CD4-positive, alpha-beta T cell treated with Interleukin-1 beta for 1 hour (primary cell): ENCODE data around the gene MPDZ.

Experiments used
- DNase-seq, 2 donors: peaks; one replicate each; pipeline ENCODE4 v3.0.0-alpha.2; 2020 to 2022

The MPDZ gene

DNA sequence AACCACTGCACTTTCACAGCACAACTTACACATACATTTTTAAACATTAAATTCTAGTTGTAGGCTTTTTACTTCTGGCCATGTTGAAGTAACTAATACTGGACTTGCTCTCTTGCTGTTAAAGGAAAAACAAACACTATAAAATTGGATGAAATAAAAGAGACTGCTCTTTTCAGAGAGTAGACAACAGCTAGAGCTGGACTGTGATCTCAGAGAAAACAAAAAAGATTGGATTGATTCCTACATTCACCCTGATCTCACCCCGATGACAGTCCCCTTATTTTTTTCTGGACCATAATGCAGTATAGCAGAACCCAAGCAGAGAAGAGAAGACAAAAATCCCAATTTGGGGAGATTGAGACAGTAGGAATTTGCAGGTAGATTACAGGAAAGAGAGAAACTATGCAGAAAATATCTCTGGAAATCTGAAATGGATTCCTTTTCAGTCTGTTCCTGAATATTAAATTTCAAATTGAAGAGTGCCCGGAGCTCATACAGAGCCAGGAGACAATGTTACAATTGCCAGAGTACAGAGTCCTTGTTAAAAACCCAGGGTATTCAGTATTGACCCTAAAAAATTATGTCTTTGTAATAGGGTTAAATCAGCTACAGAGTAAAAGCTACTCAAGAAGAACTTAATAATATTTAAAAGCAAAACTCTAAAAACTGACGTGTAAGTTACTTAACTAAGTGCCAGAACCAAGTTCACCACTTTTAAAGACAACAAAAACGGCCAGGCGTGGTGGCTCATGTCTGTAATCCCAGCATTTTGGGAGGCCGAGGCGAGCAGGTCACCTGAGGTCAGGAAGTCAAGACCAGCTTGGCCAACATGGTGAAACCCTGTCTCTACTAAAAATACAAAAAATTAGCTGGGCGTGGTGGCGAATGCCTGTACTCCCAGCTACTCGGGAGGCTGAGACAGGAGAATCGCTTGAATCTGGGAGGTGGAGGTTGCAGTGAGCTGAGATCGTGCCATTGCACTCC is 208.6 kb downstream of the MPDZ start:
- no peak for DNase-seq

DNA sequence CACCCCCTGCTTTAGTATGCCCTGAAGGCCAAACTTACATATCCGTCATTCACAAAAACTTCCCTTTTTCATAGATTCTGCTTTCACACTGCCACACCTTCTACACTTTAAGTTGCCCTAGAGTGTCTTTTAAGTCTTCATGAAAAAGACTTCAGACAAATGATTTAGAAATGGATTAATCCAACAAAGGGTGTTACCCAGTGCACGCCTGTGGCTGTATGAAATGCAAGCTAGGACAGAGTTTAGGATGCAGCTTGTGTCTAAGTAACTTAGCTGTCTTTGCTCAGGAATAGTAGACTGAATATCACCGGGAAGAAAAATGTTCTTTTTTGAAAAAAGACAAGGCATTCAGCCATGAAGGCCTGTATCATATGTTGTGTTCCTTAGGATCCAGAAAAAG is 210.0 kb downstream of the MPDZ start:
- no peak for DNase-seq

- no peak for DNase-seq
These were observed 214.8 kb downstream of the MPDZ start for GRCh38 chr9:13064676-13065075.

DNA sequence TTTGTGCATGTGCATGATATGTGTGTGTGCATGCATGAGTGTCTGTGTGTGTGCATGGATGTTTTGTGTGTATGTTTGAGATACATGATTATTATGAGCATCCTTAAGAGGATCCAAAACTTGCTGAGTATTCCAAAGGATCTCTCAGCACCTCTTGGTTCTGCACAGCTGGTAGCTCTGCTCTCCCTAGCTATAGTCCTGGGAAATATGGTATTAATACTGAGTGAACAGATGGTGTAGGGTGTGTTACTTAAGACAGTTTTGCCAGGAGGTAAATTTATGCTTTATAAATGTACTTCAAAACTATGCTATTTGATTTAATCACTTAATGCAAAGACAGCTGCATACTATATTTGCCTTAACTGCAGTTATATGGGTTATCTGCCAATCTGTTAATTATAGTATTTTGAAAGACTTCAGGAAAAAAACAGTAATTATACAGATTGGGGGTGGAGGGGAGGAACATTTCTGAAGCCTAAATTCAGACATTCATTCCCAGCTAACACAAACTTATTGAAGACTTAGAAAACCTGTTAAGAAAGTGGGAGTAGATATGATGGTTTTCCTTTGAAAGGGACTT is 215.5 kb downstream of the MPDZ start:
- DNase-seq = no peak

DNA sequence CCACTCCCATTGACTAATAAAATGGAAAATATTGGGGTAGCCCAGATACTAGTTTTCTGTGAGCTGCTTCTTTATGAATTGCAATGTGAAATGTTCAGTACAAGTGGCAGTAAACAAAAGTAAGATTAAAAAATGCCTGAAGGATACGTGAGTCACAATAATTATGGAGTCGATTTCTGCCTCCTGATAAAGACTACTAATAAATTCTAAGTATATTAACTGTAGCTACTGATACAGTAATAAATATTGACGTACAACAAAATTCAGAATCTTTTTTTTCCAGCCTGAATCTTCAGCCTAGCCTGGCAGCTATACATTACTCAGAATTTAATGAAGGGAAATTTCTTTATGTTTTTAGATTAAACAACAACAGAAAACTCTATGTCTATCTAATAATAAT is 218.1 kb downstream of the MPDZ start:
- no peak for DNase-seq
